Activated T-helper 17 cell treated with anti-CD3 and anti-CD28 coated beads, Interleukin-2, amount 50 U/mL, for 72 hours (primary cell): Measurements from ENCODE around the gene DIPK2A. TPM values are rescaled to one million over a fixed set of nuclear protein-coding genes. Genes with fewer than 3 reads are reported as not detected.
A peak's percentile ranks its signal among the peaks of the same experiment; 100 is the strongest.

Experiments used
- ATAC-seq: fragments of 150-1000 bp; cut with Tn5 transposase; replicated peaks from 2 replicates; pipeline ENCODE4 v1.10.0; 2021; ENCODE audit warnings: mild to moderate bottlenecking, moderate library complexity
- H3K27ac Mint-ChIP-seq: one replicate; pipeline ENCODE4 v1.8.0; 2022; ENCODE audit warnings: mixed read lengths
- H3K27me3 Mint-ChIP-seq: one replicate; pipeline ENCODE4 v1.8.0; 2022; ENCODE audit warnings: mixed read lengths
- H3K36me3 Mint-ChIP-seq: one replicate; pipeline ENCODE4 v1.8.0; 2022; ENCODE audit warnings: low read depth, mild to moderate bottlenecking, mixed read lengths
- H3K4me1 Mint-ChIP-seq: one replicate; pipeline ENCODE4 v1.8.0; 2022; ENCODE audit warnings: mixed read lengths
- H3K4me3 Mint-ChIP-seq: one replicate; pipeline ENCODE4 v1.8.0; 2022; ENCODE audit warnings: mild to moderate bottlenecking, mixed read lengths
- H3K9me3 Mint-ChIP-seq: one replicate; pipeline ENCODE4 v1.8.0; 2022; ENCODE audit warnings: mixed read lengths
- total RNA-seq, 2 donors: library from RNA; stranded (reverse); gene quantifications; one replicate each; pipeline ENCODE4 v1.2.3, GENCODE V29; 2022

Gene DIPK2A, protein sequence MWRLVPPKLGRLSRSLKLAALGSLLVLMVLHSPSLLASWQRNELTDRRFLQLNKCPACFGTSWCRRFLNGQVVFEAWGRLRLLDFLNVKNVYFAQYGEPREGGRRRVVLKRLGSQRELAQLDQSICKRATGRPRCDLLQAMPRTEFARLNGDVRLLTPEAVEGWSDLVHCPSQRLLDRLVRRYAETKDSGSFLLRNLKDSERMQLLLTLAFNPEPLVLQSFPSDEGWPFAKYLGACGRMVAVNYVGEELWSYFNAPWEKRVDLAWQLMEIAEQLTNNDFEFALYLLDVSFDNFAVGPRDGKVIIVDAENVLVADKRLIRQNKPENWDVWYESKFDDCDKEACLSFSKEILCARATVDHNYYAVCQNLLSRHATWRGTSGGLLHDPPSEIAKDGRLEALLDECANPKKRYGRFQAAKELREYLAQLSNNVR
- total RNA-seq, result 10 to 100 TPM; 20.1 to 23.2 TPM

DNA sequence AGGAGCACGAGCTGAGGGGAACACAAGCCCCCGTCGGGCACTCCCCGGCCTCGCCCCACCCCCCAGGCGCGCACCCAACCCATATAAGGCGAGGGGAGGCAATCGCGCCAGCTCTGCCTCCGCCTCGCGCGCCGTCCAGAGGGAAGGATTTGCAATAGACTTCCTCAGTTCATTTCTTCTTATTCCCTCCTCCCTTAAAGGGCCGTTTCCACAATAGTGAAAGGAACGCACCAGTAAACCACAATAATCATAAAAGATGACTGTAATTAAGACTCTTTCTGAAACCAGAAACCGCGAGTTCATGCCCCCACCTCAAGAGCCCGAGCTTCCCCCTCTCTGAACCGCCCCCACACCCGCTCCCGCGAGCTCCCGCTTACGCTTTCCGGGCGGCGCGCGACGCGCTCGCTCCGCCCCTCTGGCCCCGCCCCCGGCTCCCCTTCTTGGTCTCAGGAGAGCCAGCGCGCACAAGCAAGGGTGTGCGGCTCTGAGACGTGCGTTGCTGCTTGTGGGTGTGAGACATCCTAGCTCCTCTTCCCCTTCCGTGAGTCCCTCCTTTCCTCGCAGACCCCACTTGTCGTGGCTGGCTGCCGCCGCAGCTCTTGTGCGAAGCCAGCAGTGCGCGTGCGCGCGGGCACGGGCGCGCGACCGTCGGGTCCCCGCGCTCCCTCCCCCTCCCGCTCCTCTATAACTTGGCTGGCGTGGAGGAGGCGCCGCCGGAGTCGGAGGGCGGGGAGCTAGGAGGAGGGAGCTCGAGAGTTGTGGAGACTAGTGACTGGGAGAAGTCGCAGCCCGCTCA lies at the start of gene DIPK2A:
DIPK2A (plus strand) TSS at position 465 of the 796 bp plus-strand sequence. CDS start 510 bp downstream, outside the sequence.
- H3K36me3 Mint-ChIP-seq, result peaks cover 23% of the 10 kb centered on the region
- H3K4me3 Mint-ChIP-seq, result peak within 1 kb of the TSS; percentile 90
- ATAC-seq, result peak; percentile 71
- peak within 1 kb of the TSS; percentile 95 for H3K27ac Mint-ChIP-seq
- no peaks in the 10 kb centered on the region for H3K27me3 Mint-ChIP-seq
- no peaks in the 10 kb centered on the region for H3K9me3 Mint-ChIP-seq
- H3K4me1 Mint-ChIP-seq, result peaks cover 5% of the 10 kb centered on the region

DNA sequence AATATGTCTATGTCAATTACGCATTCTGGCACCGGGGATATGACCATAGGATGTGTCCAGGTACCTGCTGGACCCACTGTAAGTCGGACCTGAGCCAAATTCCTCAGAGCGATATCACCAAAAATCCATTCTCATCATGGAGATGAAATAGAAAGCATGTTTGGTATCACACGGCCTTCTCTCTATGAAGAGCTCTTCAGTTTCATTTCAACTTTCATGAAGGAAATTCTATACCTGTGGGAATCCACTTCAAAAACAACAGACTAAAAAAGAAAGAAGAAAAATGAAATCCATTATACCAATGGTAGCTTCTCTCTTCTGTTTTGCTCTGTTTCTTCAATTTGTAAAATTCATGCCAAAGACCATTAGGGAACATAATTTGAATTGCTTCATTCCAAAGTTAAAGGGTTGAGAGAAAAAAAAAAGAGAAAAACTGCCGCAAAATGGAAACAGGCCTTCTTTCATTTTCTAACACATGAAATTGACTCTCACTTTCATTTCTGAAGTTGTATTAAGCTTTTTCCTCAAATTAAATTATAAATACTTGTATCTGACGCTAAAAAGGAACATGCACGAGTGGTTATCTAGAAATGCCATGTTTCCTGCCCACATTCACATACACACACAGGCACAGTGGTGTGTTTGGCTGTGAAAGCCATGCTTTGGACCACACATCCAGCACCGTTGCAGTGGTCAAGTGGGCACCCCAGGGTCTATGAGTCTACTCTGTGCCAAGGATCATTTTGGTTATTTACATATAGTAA lies 46.9 kb upstream of the DIPK2A start:
- Mint-ChIP-seq H3K4me3 (no peak overlapping the region), H3K4me1 (no peaks in the 10 kb centered on the region), H3K27me3 (no peaks in the 10 kb centered on the region), H3K9me3 (no peaks in the 10 kb centered on the region), H3K36me3 (no peaks in the 10 kb centered on the region), H3K27ac (no peak overlapping the region)
- ATAC-seq, result no peak

DNA sequence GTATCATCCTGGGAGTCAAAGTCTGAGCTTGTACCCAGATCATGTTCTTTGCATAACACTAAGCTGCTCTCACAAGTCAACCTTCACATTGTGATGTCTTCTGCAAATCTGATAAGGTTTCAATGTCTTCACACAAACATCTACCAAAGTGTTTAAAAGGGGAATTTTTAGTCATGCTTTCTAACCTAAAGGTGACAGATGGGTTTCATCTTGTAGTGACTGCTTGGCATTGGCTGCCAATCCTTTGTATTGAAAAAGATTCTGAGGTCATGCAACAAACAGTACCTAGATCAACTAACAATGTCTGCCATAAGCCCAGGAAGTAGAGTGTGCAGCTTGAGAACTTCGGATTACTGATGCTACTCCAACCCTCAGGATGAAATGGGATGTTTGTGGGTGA lies 43.6 kb upstream of the DIPK2A start:
- ATAC-seq, result no peak
- no peaks in the 10 kb centered on the region for H3K9me3 Mint-ChIP-seq
- no peak overlapping the region for H3K4me3 Mint-ChIP-seq
- no peak overlapping the region for H3K27ac Mint-ChIP-seq
- H3K27me3 Mint-ChIP-seq, result no peaks in the 10 kb centered on the region
- H3K36me3 Mint-ChIP-seq, result no peaks in the 10 kb centered on the region
- no peaks in the 10 kb centered on the region for H3K4me1 Mint-ChIP-seq

DNA sequence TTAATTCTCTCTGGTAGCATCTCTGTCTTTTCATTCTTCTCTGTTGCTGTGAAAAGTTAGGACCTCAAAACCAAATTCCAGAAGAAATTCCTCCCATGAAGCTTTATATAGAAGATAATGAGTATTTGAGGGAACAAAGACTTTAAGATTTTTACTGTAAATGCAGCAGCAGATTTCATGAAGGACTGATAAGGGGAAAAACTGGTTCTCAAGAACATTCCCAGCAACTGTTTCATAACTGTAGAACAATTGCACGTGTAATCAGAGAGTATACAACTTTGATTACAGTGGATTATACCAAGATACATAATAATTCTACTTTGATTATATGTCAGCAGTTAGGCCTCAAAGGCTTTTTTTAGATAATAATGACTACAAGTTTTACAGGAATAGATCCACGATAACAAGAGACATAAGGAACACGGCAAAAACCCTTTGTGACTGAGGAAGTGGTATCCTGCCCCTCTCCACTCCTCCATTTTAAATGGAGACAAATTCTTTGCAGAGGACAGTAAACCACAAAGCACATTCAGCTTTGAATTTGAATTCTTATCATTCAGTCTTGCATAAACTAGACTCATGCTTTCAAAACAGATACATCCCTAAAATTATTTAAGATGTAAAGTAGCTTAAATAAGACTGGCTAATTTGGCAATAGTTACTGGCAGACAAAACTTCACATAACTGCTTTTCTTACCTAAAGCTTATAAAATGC lies 42.9 kb upstream of the DIPK2A start:
- Mint-ChIP-seq H3K27me3 (no peaks in the 10 kb centered on the region), H3K4me3 (no peak overlapping the region), H3K4me1 (no peaks in the 10 kb centered on the region), H3K27ac (no peak overlapping the region), H3K9me3 (no peaks in the 10 kb centered on the region), H3K36me3 (no peaks in the 10 kb centered on the region)
- ATAC-seq, result no peak

DNA sequence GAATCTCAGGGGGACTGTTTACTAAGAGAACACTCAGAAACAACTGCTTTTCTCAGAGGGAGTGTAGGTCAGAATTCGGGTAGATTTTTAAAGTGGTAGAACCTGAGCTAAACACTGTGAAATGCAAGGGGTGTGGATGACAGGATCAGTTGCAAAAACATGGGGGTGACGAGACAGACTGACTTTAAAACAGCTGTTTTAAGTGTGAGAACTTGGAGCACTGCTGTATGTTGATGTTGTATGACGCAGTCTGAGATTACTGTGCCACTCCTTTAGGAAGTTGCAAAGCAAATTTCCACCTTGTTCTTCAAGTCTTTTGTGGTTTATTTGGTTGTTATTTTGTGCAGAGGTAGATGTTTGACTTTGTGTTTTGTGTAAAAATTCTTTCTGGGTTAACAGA lies 36.8 kb upstream of the DIPK2A start:
- no peak for ATAC-seq
- Mint-ChIP-seq H3K4me1 (no peaks in the 10 kb centered on the region), H3K36me3 (no peaks in the 10 kb centered on the region), H3K4me3 (no peak overlapping the region), H3K27ac (no peak overlapping the region), H3K9me3 (no peaks in the 10 kb centered on the region), H3K27me3 (peaks cover 14% of the 10 kb centered on the region)

DNA sequence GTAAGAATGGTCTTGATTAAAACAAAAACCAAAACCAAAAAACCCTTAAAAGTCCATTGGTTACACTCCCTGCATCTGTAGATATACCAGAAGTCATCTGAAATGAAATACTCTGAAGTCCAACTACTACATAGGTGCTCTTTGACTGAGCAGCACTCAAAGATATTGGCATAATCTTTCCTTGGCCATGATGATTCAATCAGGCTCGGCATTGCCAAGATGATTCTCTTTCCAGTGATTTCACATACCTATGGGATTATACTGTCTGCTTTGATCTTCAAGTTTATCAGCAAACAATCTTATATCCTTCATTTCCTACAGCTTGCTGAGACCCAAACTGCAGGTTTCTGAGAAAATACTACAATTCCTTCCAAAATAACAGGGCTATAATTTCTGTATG lies 35.9 kb upstream of the DIPK2A start:
- H3K27ac Mint-ChIP-seq, result no peak overlapping the region
- H3K4me3 Mint-ChIP-seq, result no peak overlapping the region
- no peak for ATAC-seq
- no peaks in the 10 kb centered on the region for H3K9me3 Mint-ChIP-seq
- H3K27me3 Mint-ChIP-seq, result peaks cover 14% of the 10 kb centered on the region
- H3K4me1 Mint-ChIP-seq, result no peaks in the 10 kb centered on the region
- no peaks in the 10 kb centered on the region for H3K36me3 Mint-ChIP-seq

DNA sequence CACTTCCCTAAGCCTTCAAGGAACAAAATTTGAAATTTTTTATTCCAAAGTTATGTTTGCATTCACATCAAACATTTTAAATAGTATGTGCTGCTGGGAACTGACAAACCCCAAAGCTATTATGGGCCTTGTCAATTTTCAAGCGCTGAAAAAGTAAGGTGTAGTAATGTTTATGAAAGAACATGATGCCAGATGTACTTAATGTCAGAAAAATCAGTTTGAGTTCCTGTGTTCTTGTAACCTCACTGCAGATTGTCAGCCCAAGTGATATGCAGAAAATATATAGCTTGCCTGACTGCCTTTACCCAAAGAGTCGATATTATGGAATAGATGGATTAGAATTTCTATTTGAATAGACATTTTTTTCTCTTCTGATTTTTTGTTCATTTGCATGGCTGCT lies 20.8 kb upstream of the DIPK2A start:
- Mint-ChIP-seq H3K9me3 (no peaks in the 10 kb centered on the region), H3K4me1 (no peaks in the 10 kb centered on the region), H3K4me3 (no peak overlapping the region), H3K36me3 (no peaks in the 10 kb centered on the region), H3K27ac (no peak overlapping the region), H3K27me3 (peaks cover 9% of the 10 kb centered on the region)
- no peak for ATAC-seq

DNA sequence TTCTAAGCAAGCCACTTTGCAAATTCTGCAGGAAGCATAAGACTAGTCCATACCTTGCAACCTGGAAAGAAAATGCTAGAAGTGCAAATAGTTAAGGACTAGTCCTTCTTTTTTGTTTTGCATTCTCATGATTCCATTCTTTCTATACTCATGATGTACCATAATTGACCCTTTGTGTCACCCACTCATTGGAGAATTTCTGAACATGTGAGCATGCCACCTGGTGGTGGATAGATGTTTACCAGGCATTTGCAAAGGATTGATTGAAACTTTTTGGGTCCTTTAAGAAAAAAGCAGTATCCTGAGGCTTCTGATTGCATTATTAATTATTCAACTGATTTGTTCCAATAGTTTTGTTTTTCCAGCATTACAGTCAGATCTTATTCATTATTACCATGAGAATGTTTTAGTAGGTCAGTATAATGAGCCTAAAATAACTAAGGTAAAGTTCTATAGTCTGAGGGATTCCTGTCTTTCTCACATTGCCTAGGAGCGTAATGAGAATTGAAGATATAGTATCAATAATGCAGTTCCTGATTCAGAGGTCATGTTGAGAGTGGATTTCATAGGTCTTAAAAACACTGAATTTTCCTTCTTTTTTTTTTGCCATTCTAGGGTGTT lies 20.2 kb upstream of the DIPK2A start:
- Mint-ChIP-seq H3K4me1 (no peaks in the 10 kb centered on the region), H3K9me3 (no peaks in the 10 kb centered on the region), H3K27ac (no peak overlapping the region), H3K27me3 (peaks cover 11% of the 10 kb centered on the region), H3K36me3 (no peaks in the 10 kb centered on the region), H3K4me3 (no peak overlapping the region)
- ATAC-seq, result no peak

DNA sequence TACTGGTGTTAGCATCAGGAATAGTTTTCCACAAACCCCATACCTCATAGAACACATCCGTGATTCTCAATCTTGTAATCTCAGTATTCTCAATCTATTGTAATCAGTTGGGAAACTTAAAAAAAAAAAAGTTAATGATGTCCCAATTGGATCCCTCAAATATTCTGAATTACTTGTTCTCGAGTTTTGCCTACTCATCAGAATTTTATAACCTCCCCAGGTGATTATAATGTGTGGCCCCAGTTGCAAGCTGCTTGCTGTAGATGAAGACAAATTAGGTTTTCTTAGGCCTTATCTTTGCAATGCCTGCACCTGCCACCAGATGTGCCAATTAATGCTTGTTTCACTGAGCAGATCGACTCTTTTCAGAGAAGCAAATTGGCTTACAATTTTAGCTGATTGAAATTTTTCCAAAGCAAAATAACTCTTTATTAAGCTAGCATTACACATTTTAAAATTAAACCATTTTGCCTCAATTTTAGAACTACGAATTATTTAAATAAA lies 19.0 kb upstream of the DIPK2A start:
- Mint-ChIP-seq H3K9me3 (no peaks in the 10 kb centered on the region), H3K27ac (no peak overlapping the region), H3K36me3 (no peaks in the 10 kb centered on the region), H3K4me1 (no peaks in the 10 kb centered on the region), H3K4me3 (no peak overlapping the region), H3K27me3 (peaks cover 5% of the 10 kb centered on the region)
- no peak for ATAC-seq

DNA sequence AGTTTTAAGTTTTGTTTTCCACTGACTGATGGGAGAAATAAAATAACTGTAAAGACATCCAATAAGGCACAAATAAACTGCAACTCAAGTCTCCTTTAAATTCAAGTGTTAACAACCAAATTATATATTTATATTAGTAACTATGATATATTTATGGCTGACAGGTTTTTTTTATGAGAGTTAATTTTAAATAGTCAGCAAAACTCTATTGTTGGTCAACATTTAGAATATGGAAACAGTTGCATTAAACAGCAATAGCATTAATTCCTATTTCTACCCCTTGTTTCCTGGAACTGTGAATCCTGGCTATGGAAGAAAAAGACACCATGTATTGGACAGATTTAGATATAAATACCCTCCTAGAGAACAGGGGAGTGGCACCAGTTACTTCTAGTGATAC lies 16.5 kb upstream of the DIPK2A start:
- Mint-ChIP-seq H3K4me3 (no peak overlapping the region), H3K27me3 (peaks cover 13% of the 10 kb centered on the region), H3K9me3 (peaks cover 5% of the 10 kb centered on the region), H3K4me1 (no peaks in the 10 kb centered on the region), H3K36me3 (no peaks in the 10 kb centered on the region), H3K27ac (no peak overlapping the region)
- ATAC-seq, result no peak

DNA sequence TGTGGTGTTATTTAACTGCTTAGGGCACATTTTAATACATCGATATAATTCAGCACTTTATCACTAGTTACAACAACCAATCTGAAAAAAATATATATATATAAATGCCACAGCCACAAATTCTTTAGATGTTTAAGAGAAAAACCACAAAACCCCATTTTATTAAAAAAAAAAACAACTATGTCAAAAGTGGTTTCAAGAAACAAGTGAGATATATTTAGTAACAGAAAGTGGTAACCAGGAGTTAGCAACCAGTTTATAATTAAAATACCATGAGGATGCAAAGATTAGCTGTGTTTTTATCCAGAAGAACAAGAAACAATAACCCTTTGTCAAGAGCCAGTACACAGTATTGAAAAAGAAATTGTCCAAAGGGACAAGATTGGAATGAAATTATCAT lies 14.8 kb upstream of the DIPK2A start:
- H3K36me3 Mint-ChIP-seq, result no peaks in the 10 kb centered on the region
- H3K9me3 Mint-ChIP-seq, result peaks cover 5% of the 10 kb centered on the region
- no peak overlapping the region for H3K27ac Mint-ChIP-seq
- no peak for ATAC-seq
- H3K27me3 Mint-ChIP-seq, result peaks cover 13% of the 10 kb centered on the region
- no peak overlapping the region for H3K4me3 Mint-ChIP-seq
- H3K4me1 Mint-ChIP-seq, result no peaks in the 10 kb centered on the region

DNA sequence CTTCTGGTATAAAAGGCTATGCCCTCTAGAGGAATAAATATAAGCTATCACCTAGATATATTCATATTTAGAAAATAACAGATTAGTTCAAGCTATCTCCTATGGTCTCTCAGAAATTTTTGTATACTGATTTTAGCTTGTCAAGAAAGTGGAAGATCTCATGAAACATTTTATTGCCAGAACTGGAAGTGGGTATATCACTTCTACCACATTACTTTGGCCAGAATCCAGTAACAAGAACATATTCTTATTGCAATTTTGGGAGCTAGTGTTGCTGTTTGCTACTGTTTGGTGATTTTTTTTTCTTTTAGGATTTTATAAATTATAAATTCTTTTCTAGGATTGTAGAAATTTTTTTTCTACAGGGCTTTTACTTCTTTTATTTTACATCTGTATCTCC lies 14.2 kb upstream of the DIPK2A start:
- no peak overlapping the region for H3K27ac Mint-ChIP-seq
- H3K4me3 Mint-ChIP-seq, result no peak overlapping the region
- no peak for ATAC-seq
- H3K4me1 Mint-ChIP-seq, result no peaks in the 10 kb centered on the region
- peaks cover 13% of the 10 kb centered on the region for H3K27me3 Mint-ChIP-seq
- peaks cover 5% of the 10 kb centered on the region for H3K9me3 Mint-ChIP-seq
- no peaks in the 10 kb centered on the region for H3K36me3 Mint-ChIP-seq

DNA sequence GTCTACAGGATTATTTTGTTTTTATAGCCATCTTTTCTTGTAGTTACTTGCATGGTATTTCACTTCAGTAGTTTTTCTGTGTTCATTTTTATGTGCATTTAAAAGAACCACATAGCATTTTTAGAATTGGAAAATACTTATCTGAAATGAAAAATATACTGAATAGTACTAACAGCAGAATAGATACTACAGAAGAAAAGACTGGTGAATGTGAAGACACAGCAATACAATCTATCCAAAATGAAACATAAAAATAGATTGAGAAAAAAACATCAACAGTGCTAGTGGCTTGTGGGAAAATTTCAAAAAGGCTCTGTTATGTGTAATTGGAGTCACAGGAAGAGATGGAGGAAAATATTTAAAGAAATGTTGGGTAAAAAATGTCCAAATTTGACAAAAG lies 12.7 kb upstream of the DIPK2A start:
- H3K9me3 Mint-ChIP-seq, result peaks cover 5% of the 10 kb centered on the region
- no peak overlapping the region for H3K4me3 Mint-ChIP-seq
- no peaks in the 10 kb centered on the region for H3K36me3 Mint-ChIP-seq
- H3K27ac Mint-ChIP-seq, result no peak overlapping the region
- H3K27me3 Mint-ChIP-seq, result peaks cover 17% of the 10 kb centered on the region
- no peak for ATAC-seq
- H3K4me1 Mint-ChIP-seq, result no peaks in the 10 kb centered on the region
